ENCODE measurements around the gene PIAS1.
A peak's percentile ranks its signal among the peaks of the same experiment; 100 is the strongest.
"Not testable (repeated sequence)": the region's sequence is repeated elsewhere in the genome, so short reads cannot be mapped to it uniquely, and the experiment has no call there.

PIAS1 gene

GRCh38 chr15:68129072-68129471 is 75.0 kb downstream of the PIAS1 start:
- DNase-seq, result no peak

DNA sequence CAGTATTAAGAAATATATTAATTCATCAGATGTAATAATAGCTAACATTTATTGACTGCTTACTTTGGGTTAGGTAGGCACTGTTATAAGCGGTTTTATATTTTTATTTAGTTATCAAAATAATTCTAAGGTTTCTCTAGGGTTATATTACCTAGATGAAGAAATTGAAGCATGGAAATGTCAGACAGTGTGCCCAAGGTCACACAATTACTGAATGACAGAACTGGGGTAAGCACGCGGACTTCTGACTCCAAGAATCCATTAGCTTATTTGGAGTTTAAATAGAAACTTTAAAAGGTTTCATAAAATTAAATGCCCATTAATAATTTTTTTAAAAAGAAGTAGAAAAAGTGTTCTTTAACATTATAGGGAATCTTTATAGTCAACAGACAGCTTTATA is 76.7 kb downstream of the PIAS1 start:
- no peak for DNase-seq

- DNase-seq, result no peak
These were observed 83.0 kb downstream of the PIAS1 start for GRCh38 chr15:68137096-68137495.

DNA sequence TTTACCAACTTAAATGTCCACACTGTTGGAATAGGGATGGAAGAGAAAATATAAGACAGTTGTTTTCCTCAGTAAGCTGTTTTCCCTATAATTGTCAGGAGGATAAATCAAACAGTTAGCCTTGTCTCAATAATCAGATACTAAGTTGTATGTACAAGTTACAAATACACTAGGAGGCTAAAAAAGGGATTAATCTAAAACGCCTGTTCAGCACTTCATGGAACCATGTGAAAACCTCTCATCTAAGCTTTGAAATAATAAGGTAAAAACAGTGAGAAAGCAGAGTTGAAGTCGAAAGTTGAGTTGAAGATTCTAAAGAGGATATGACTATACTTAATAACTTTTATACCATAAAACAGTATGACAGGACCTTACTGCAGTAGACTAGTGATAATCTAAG is 89.0 kb downstream of the PIAS1 start:
- DNase-seq, result no peak

DNA sequence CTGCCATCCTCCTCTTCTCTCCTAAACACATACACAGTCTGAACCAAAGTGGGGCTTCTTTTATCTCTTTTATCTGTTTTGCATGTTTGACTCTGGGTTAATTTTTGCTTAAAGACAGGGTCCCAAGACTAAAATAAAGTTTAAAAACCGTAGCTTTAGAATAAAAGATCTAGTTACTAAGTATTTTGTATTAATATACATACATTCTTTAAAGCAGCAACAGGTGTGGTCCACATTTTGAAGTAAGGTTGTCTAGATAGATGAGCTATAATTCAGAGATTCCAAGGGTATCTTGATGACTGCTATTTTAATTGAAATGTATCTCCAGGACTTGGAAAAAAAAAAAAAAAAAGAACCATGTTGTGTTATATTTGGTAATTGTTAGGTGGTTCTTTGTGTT is 89.7 kb downstream of the PIAS1 start:
- DNase-seq, result no peak

DNA sequence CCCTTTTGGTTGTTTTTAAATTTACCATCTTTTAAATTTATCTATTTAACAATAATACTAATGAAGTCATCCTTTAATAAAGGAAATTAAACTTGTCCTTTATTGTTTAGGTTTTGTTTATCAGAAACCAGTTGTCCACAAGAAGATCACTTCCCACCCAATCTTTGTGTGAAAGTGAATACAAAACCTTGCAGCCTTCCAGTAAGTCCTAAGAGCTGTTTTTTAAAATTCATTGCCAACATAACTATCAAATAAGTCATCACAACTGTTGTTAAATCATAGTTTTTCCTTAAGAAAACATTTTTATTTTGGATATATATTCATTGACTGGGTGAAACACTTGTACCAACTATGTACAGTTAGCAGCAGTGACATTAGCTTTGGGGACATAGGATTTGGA is 91.6 kb downstream of the PIAS1 start:
- no peak for DNase-seq

- DNase-seq, result no peak
These were observed 93.9 kb downstream of the PIAS1 start for GRCh38 chr15:68148039-68148438.

DNA sequence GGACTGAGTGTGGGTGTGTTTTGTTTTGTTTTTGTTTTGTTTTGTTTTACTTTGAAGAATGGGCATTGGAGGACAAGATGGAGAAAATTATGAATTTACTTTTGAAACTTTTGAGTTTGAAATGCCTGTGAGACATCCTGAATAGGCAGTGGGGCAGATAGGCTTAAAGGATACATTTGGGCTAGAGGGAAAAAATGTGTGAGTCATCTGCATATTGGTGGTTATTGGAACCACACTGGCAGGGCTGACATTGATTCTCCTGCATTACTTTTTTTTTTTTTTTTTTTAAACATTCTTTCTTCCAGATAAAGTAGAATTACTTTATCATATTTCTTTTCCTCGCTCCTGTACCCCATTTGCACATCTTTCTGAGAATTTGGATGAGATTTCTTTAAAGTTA is 94.9 kb downstream of the PIAS1 start:
- DNase-seq, result no peak

DNA sequence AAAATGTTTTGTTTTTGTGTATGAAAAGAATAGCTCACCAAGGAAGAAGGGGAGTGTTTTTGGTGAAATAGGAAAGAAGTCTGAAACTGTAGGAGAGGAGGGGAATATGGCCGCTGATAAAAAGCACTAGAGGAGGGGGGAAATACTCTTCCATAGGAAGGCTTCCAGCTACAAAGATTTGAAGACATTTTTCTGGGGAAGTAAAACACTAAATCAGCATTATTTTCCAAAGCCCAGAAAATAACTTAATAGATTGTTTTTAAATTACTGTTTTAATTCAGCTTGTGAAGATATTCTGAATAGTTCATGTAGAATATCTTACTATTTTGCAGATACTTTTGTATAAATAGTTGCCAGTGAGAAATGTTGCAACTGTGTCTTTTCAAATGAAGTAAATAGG is 96.1 kb downstream of the PIAS1 start:
- no peak for DNase-seq

DNA sequence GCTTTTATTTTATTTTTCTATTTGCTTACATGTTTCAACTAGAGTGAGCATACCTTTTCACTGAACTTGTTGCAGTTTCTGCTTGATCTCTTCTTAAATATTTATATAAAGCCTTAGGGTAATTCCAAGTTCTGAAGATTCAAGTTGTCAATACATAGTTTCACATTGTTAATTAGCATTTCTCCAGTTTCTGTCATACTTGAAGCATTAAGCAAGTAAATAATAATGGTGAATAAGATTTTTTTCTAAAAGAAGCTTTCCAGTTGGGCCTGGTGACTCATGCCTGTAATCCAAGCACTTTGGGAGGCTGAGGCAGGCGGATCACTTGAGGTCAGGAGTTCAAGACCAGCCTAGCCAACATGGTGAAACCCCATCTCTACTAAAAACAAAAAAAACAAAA is 97.2 kb downstream of the PIAS1 start:
- DNase-seq, result no peak

- no peak for DNase-seq
These were observed 98.2 kb downstream of the PIAS1 start for GRCh38 chr15:68152342-68152741.

DNA sequence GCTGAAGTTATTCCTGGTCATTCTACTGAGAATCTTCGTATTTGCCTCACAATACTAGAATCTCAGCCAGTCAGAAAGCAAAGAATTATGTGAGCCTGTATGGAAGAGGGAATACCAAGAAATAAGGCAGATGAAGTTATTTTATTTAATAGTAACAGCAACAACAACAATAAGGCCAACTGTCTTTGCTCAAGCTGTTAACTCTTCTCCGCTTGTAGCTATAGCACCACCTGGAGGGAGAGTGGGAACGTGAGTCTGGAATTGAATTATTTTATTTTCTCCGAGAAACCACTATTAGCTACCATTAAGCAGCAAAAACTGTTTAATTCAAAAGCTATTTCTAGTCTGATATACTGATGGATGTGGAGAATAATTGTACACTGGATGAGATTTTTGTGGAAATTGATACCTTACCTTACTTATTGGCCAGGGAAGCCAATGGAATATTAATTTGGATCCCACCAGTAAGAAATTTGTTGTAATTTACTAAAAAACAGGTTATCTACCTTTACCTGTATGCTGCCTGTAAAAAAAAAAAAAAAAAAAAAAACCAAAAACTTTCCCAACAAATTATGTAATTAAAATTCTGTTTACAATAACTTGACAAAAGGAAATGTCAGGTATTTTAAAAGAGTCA is 100.9 kb downstream of the PIAS1 start:
- DNase-seq, result peak; percentile 13

- DNase-seq, result no peak
These were observed 103.0 kb downstream of the PIAS1 start for GRCh38 chr15:68157074-68157473.

GRCh38 chr15:68158046-68158628 is 104.0 kb downstream of the PIAS1 start:
- DNase-seq, result no peak

- DNase-seq, result no peak
These were observed 109.1 kb downstream of the PIAS1 start for GRCh38 chr15:68163191-68163590.

DNA sequence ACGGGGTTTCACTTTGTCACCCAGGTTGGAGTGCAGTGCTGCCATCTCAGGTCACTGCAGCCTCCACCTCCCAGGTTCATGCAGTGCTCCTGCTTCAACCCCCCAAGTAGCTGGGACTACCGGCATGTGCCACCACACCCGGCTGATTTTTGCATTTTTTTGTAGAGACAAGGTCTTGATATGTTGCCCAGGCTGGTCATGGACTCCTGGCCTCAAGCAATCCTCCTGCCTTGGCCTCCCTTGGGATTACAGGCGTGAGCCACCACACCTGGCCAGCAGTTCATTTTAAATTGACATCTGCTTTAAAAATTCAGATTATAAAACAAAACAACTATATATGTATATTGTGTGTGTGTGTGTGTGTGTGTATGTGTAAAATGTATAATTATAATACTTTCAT is 112.7 kb downstream of the PIAS1 start:
- no peak for DNase-seq

- DNase-seq, result not testable (repeated sequence)
These were observed 117.9 kb downstream of the PIAS1 start for GRCh38 chr15:68172037-68172436.

GRCh38 chr15:68173119-68173518 is 119.0 kb downstream of the PIAS1 start:
- no peak for DNase-seq

DNA sequence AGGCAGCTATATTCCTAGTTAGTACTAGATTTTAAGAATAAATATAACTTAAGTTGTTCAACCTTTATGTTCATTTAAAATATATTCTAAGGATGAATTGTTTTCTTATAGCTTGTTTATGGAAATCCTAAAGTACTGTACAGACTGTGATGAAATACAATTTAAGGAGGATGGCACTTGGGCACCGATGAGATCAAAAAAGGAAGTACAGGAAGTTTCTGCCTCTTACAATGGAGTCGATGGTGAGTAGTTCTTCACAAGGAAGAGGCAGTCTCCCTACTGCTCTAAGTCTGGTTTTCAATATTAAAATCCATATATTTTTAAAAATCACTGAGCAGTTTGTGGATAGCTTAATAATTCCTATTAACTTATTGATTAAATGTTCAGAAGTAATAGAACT is 121.4 kb downstream of the PIAS1 start:
- no peak for DNase-seq

DNA sequence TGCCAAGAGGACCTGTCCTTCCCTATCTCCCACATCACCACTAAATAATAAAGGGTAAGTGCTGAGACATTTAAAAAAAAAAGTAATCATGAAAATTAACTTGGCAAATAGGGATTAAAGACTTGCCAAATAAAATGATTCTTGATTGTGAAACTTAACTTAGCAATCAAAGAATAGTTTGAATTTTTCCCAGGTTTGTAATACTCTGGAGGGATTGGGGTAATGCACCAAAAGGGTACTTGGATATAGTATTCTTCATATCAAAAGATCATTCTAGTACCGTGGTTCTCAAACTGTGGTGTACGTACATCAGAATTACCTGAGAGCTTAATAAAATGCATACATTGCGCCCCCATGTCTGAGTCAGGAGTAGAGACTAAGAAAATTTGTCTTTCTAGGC is 122.5 kb downstream of the PIAS1 start:
- DNase-seq, result no peak

GRCh38 chr15:68177742-68178141 is 123.6 kb downstream of the PIAS1 start:
- no peak for DNase-seq

- DNase-seq, result no peak
These were observed 129.7 kb downstream of the PIAS1 start for GRCh38 chr15:68183616-68184315.

- DNase-seq, result no peak
These were observed 130.7 kb downstream of the PIAS1 start for GRCh38 chr15:68184616-68185480.

Data from DMS153 (cell line).